ENCODE results near the gene GASK1A. TPM values are rescaled to one million over a fixed set of nuclear protein-coding genes. Genes with fewer than 3 reads are reported as not detected.

GASK1A gene
- total RNA-seq, 1 experiment from 2014 or later = 1.4 TPM

- H3K36me3 ChIP-seq (ENCODE audit: insufficient read depth, low read length, poor library complexity, severe bottlenecking) = no peaks in the 10 kb centered on the region
- intact Hi-C loops (cut with micrococcal nuclease; ENCODE audit: unreplicated experiment) = no loop called here
- ChIA-PET CTCF (no interaction called here), POLR2A (ENCODE audit: low non-redundant PET) (interaction anchor here (0.6 kb wide), 1 partner anchor 82 kb away, joined by 12 read pairs; no protein-coding TSS in a partner anchor)
- no peak for DNase-seq (ENCODE audit: low spot score)
- H3K27me3 ChIP-seq (replicated peaks; ENCODE audit: insufficient read depth, low read depth, low read length, poor library complexity) = no peaks in the 10 kb centered on the region
- no peak overlapping the region for H3K4me3 ChIP-seq (ENCODE audit: low read depth, low read length, poor library complexity, severe bottlenecking)
- H3K9me3 ChIP-seq (ENCODE audit: low read depth, low read length, poor library complexity, severe bottlenecking) = no peaks in the 10 kb centered on the region
- no peak for TF ChIP-seq EZH2 (IDR thresholded peaks at IDR 0.05; ENCODE audit: borderline replicate concordance, low read depth, low read length, poor library complexity, severe bottlenecking)
- no peak for TF ChIP-seq CTCF (conservative IDR thresholded peaks at IDR 0.05; ENCODE audit: low read depth, low read length)
- H3K4me1 ChIP-seq (ENCODE audit: insufficient read depth, low read length, poor library complexity, severe bottlenecking) = no peaks in the 10 kb centered on the region
- no peak overlapping the region for H3K27ac ChIP-seq (ENCODE audit: low read depth, low read length, poor library complexity, severe bottlenecking)
- no TSS peak for BruUV-seq (replicated peaks)
These were observed 36.4 kb upstream of the GASK1A start for GRCh38 chr3:42942693-42943092.

DNA sequence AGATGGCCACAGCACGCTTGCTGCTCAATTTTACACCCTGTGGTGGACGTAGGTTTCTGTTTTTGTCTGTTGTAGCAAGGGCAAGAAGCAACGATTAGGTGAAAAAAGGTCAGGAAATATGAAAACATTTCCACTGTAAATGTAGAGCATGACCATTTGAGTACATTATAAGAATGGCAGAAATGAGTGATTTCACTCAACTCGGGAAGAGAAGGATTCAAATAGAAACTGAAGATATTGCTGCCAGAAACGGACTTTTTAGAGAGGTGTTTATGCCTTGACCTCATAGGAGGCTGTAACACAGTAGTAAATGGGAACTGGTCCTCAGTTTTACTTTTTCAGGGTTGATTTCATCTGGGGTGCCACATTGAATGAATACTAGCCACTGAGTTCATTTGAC lies 33.1 kb upstream of the GASK1A start:
- CTCF ChIA-PET = no interaction called here
- TF ChIP-seq EZH2 (IDR thresholded peaks at IDR 0.05; ENCODE audit: borderline replicate concordance, low read depth, low read length, poor library complexity, severe bottlenecking) = no peak
- no peak for TF ChIP-seq CTCF (conservative IDR thresholded peaks at IDR 0.05; ENCODE audit: low read depth, low read length)

DNA sequence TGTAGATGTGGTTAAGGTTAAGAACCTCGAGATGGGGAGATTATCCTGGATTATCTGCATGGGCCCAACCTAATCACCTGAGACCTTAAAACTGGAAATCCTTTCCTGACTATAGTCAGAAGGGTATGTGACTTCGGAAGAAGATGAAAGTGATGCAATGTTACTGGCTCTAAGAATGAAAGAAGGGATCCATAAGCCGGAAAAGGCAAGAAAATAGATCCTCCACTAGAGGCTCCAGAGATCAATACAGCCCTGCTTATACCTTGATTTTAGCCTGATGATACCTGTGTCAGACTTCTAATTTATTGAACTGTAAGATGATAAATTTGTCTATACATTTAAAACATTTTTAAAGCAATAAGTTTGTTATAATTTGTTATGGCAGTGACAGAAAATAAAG lies 21.5 kb upstream of the GASK1A start:
- no peak for DNase-seq (ENCODE audit: low spot score)
- ChIA-PET POLR2A (ENCODE audit: low non-redundant PET) (interaction anchor here (0.6 kb wide), 1 partner anchor 425 kb away, joined by 3 read pairs; no protein-coding TSS in a partner anchor), CTCF (no interaction called here)
- H3K36me3 ChIP-seq (ENCODE audit: insufficient read depth, low read length, poor library complexity, severe bottlenecking) = no peaks in the 10 kb centered on the region
- no TSS peak for BruUV-seq (replicated peaks)
- H3K9me3 ChIP-seq (ENCODE audit: low read depth, low read length, poor library complexity, severe bottlenecking) = no peaks in the 10 kb centered on the region
- TF ChIP-seq CTCF (conservative IDR thresholded peaks at IDR 0.05; ENCODE audit: low read depth, low read length) (no peak), EZH2 (IDR thresholded peaks at IDR 0.05; ENCODE audit: borderline replicate concordance, low read depth, low read length, poor library complexity, severe bottlenecking) (no peak)
- H3K4me1 ChIP-seq (ENCODE audit: insufficient read depth, low read length, poor library complexity, severe bottlenecking) = no peaks in the 10 kb centered on the region
- H3K27me3 ChIP-seq (replicated peaks; ENCODE audit: insufficient read depth, low read depth, low read length, poor library complexity) = no peaks in the 10 kb centered on the region
- no peak overlapping the region for H3K4me3 ChIP-seq (ENCODE audit: low read depth, low read length, poor library complexity, severe bottlenecking)
- H3K27ac ChIP-seq (ENCODE audit: low read depth, low read length, poor library complexity, severe bottlenecking) = no peak overlapping the region
- intact Hi-C loops (cut with micrococcal nuclease; ENCODE audit: unreplicated experiment) = no loop called here

More for the DNA sequence above, 33.1 kb upstream of the GASK1A start:
- Histone ChIP-seq H3K27me3 (replicated peaks; ENCODE audit: insufficient read depth, low read depth, low read length, poor library complexity) (no peaks in the 10 kb centered on the region), H3K9me3 (ENCODE audit: low read depth, low read length, poor library complexity, severe bottlenecking) (no peaks in the 10 kb centered on the region), H3K27ac (ENCODE audit: low read depth, low read length, poor library complexity, severe bottlenecking) (no peak overlapping the region), H3K36me3 (ENCODE audit: insufficient read depth, low read length, poor library complexity, severe bottlenecking) (no peaks in the 10 kb centered on the region), H3K4me3 (ENCODE audit: low read depth, low read length, poor library complexity, severe bottlenecking) (no peak overlapping the region), H3K4me1 (ENCODE audit: insufficient read depth, low read length, poor library complexity, severe bottlenecking) (no peaks in the 10 kb centered on the region)
- POLR2A ChIA-PET (ENCODE audit: low non-redundant PET) = no interaction called here
- DNase-seq (ENCODE audit: low spot score) = no peak
- intact Hi-C loops (cut with micrococcal nuclease; ENCODE audit: unreplicated experiment) = no loop called here
- BruUV-seq (replicated peaks) = no TSS peak

Data from A673 (cell line).